IMR-90 (cell line): ENCODE measurements around the gene NRCAM. TPM values are rescaled to one million over a fixed set of nuclear protein-coding genes. Genes with fewer than 3 reads are reported as not detected.

Experiments
- ATAC-seq: fragments of 200-7000 bp; cut with Tn5 transposase; 2 replicates; pipeline ENCODE4 v1.9.1; 2020; ENCODE audit warnings: low read depth, mild to moderate bottlenecking, moderate library complexity
- BruUV-seq: library from RNA; stranded (reverse); fragments of 400-500 nt; replicated peaks from 2 replicates; lab custom pipeline; 2021; lab: Mats Ljungman, UMichigan
- CTCF ChIA-PET: fragments of 300-600 bp; formaldehyde crosslinking; extraction: SDS; loops from one replicate; lab custom pipeline; 2021; ENCODE audit warnings: antibody characterized with exemption; lab: Yijun Ruan, JAX
- POLR2A ChIA-PET: fragments of 300-600 bp; sonication (Branson Sonifier 250); formaldehyde crosslinking; loops from one replicate; lab custom pipeline; 2022; ENCODE audit warnings: antibody characterized with exemption; ENCODE audit not compliant: unreplicated experiment; lab: Charles Lee
- DNase-seq: peaks from one replicate; pipeline ENCODE4 v3.0.0; 2013
- H2AFZ ChIP-seq: replicated peaks from 2 replicates; pipeline ENCODE3; 2013; ENCODE audit warnings: low read length, mild to moderate bottlenecking; ENCODE audit not compliant: poor library complexity
- H2AK5ac ChIP-seq: 2 replicates; pipeline ENCODE4 v1.6.1; 2013; ENCODE audit warnings: low read depth, low read length, inconsistent platforms
- H2AK9ac ChIP-seq: replicated peaks from 2 replicates; pipeline ENCODE3; 2013; ENCODE audit warnings: mild to moderate bottlenecking, low read depth, low read length, moderate library complexity; ENCODE audit not compliant: poor library complexity
- H2BK120ac ChIP-seq: 2 replicates; pipeline ENCODE4 v1.6.1; 2013; ENCODE audit warnings: low read depth, low read length, inconsistent platforms
- H2BK15ac ChIP-seq: 3 replicates; pipeline ENCODE4 v1.6.1; 2013; ENCODE audit warnings: low read depth, low read length, inconsistent platforms
- H2BK20ac ChIP-seq: 2 replicates; pipeline ENCODE4 v1.6.1; 2013; ENCODE audit warnings: low read depth, mild to moderate bottlenecking, inconsistent platforms, low read length, moderate library complexity
- H2BK5ac ChIP-seq: 2 replicates; pipeline ENCODE4 v1.6.1; 2013; ENCODE audit warnings: mild to moderate bottlenecking, low read depth, low read length, inconsistent platforms; ENCODE audit not compliant: poor library complexity, severe bottlenecking
- H3K14ac ChIP-seq: replicated peaks from 2 replicates; pipeline ENCODE4 v1.6.1; 2013; ENCODE audit warnings: low read depth, low read length, inconsistent platforms
- H3K18ac ChIP-seq: 2 replicates; pipeline ENCODE4 v1.6.1; 2013; ENCODE audit warnings: low read depth, low read length, control low read depth
- H3K23ac ChIP-seq: 2 replicates; pipeline ENCODE4 v1.6.1; 2013; ENCODE audit warnings: low read depth, low read length, inconsistent platforms
- H3K27ac ChIP-seq: 2 replicates; pipeline ENCODE4 v1.5.1; 2013; ENCODE audit warnings: mild to moderate bottlenecking, control low read depth, low read length; ENCODE audit not compliant: insufficient read depth
- H3K27me3 ChIP-seq: 2 replicates; pipeline ENCODE4 v1.6.1; 2013; ENCODE audit warnings: low read length; ENCODE audit not compliant: control insufficient read depth, insufficient read depth
- H3K36me3 ChIP-seq: 2 replicates; pipeline ENCODE4 v1.6.1; 2013; ENCODE audit warnings: low read length, mixed read lengths; ENCODE audit not compliant: control insufficient read depth, insufficient read depth
- H3K4ac ChIP-seq: 2 replicates; pipeline ENCODE4 v1.6.1; 2013; ENCODE audit warnings: low read depth, low read length, inconsistent platforms
- H3K4me1 ChIP-seq: 2 replicates; pipeline ENCODE4 v1.6.1; 2013; ENCODE audit warnings: low read length, mixed read lengths; ENCODE audit not compliant: control insufficient read depth, insufficient read depth
- H3K4me2 ChIP-seq: 2 replicates; pipeline ENCODE4 v1.6.1; 2013; ENCODE audit warnings: low read depth, mild to moderate bottlenecking, control low read depth, low read length, moderate library complexity
- H3K4me3 ChIP-seq: 2 replicates; pipeline ENCODE4 v1.5.1; 2013; ENCODE audit warnings: low read depth, mild to moderate bottlenecking, control low read depth, low read length, moderate library complexity; ENCODE audit not compliant: insufficient read depth
- H3K56ac ChIP-seq: 2 replicates; pipeline ENCODE4 v1.6.1; 2013; ENCODE audit warnings: low read length, inconsistent platforms; ENCODE audit not compliant: insufficient read depth; ENCODE audit errors: extremely low read depth
- H3K79me1 ChIP-seq, 2 experiments: 2 replicates each; pipeline ENCODE4 v1.6.1; 2013; ENCODE audit warnings: low read length in 2 of 2, inconsistent platforms in 1 of 2, low read depth in 1 of 2
- H3K9ac ChIP-seq: 2 replicates; pipeline ENCODE4 v1.6.1; 2013; ENCODE audit warnings: low read depth, low read length, control low read depth
- H3K9me1 ChIP-seq: 2 replicates; pipeline ENCODE4 v1.6.1; 2013; ENCODE audit warnings: low read length, inconsistent platforms; ENCODE audit not compliant: insufficient read depth
- H3K9me3 ChIP-seq: 2 replicates; pipeline ENCODE4 v1.6.1; 2013; ENCODE audit warnings: low read length; ENCODE audit not compliant: control insufficient read depth, insufficient read depth
- H4K20me1 ChIP-seq: 2 replicates; pipeline ENCODE4 v1.6.1; 2013; ENCODE audit warnings: low read length, inconsistent platforms; ENCODE audit not compliant: insufficient read depth
- H4K5ac ChIP-seq: 2 replicates; pipeline ENCODE4 v1.6.1; 2013; ENCODE audit warnings: mild to moderate bottlenecking, low read depth, low read length, control low read depth
- H4K8ac ChIP-seq, 2 experiments: 2 replicates each; pipeline ENCODE4 v1.6.1; 2013; ENCODE audit warnings: low read depth in 2 of 2, low read length in 2 of 2, control low read depth in 1 of 2, inconsistent platforms in 1 of 2
- H4K91ac ChIP-seq: 2 replicates; pipeline ENCODE4 v1.6.1; 2013; ENCODE audit warnings: low read depth, low read length, inconsistent platforms; ENCODE audit not compliant: insufficient read depth
- ELK1 ChIP-seq: fragments of 150-350 bp; IDR thresholded peaks from 2 replicates; pipeline ENCODE4 v1.6.1; 2016; ENCODE audit warnings: low read depth, mild to moderate bottlenecking, low read length, moderate library complexity, borderline replicate concordance
- FOS ChIP-seq: fragments of 150-350 bp; IDR thresholded peaks from 2 replicates; pipeline ENCODE4 v1.6.1; 2016; ENCODE audit warnings: low read depth, low read length
- MAZ ChIP-seq: IDR thresholded peaks from 2 replicates; pipeline ENCODE4 v1.6.1; 2012; ENCODE audit warnings: low read depth, mild to moderate bottlenecking, low read length, improper control_type of control experiment, moderate library complexity, borderline replicate concordance
- POLR2A ChIP-seq: IDR thresholded peaks from 2 replicates; pipeline ENCODE4 v1.6.1; 2012; ENCODE audit warnings: mild to moderate bottlenecking, low read depth, low read length
- USF2 ChIP-seq: fragments of 150-350 bp; IDR thresholded peaks from 2 replicates; pipeline ENCODE4 v1.6.1; 2017; ENCODE audit warnings: mild to moderate bottlenecking, antibody characterized with exemption, low read length, low read depth
- WGBS, 2 experiments: methylation state at CpG; one replicate each; pipeline versions ENCODE4 v1.1.5 to v1.1.7; 2013; ENCODE audit warnings: missing lambda C conversion rate in 2 of 2; ENCODE audit not compliant: insufficient read length in 1 of 2; ENCODE audit errors: extremely low coverage in 2 of 2; 5-methylcytosine and 5-hydroxymethylcytosine counted together
- dilution Hi-C: fragments of 300-500 bp; cut with HindIII; formaldehyde crosslinking; loops from one replicate; pipeline ENCODE4 v1.14.3; 2018; ENCODE audit warnings: low sequenced_read_pairs; ENCODE audit not compliant: unreplicated experiment
- in situ Hi-C: fragments of 300-500 bp; cut with MboI; formaldehyde crosslinking; loops from 3 replicates; pipeline ENCODE4 v1.14.3; 2019; ENCODE audit warnings: low sequenced_read_pairs, inconsistent platforms, mixed read lengths
- intact Hi-C: fragments of 100-400 bp; cut with micrococcal nuclease; formaldehyde crosslinking; loops from 2 replicates; pipeline ENCODE4 v1.10.0; 2022
- polyA plus RNA-seq, 3 experiments: library from polyadenylated mRNA; depleted of rRNA; stranded (reverse); fragments of >200 nt; gene quantifications; 2 replicates each; pipeline ENCODE4 v1.2.3, GENCODE V29; 2012; ENCODE audit warnings: low replicate concordance in 1 of 3
- total RNA-seq: library from RNA; depleted of rRNA; stranded (reverse); fragments of >200 nt; gene quantifications from 2 replicates; pipeline ENCODE4 v1.2.3, GENCODE V29; 2012

NRCAM gene
- total and polyA plus RNA-seq, 2 of the 4 experiments (the other 2 are of a cell fraction) = 0.46 to 1.1 TPM

- Histone ChIP-seq H2BK120ac (no peak overlapping the region), H4K91ac (no peak overlapping the region), H3K27ac (no peak overlapping the region), H4K20me1 (no peaks in the 10 kb centered on the region), H3K4me3 (no peak overlapping the region), H3K14ac (no peak overlapping the region), H2AFZ (no peak overlapping the region), H3K9me1 (no peaks in the 10 kb centered on the region), H2BK5ac (no peak overlapping the region), H3K9me3 (no peaks in the 10 kb centered on the region), H2BK20ac (no peak overlapping the region), H3K36me3 (no peaks in the 10 kb centered on the region), H3K18ac (no peak overlapping the region), H2AK5ac (no peak overlapping the region), H3K9ac (no peak overlapping the region), H3K4me2 (no peak overlapping the region), H2AK9ac (no peak overlapping the region), H3K56ac (no peak overlapping the region), H3K4ac (no peak overlapping the region), H3K4me1 (no peaks in the 10 kb centered on the region), H3K23ac (no peak overlapping the region), H2BK15ac (no peak overlapping the region), H3K27me3 (peaks cover 26% of the 10 kb centered on the region), H4K8ac (no peak overlapping the region), H4K5ac (no peak overlapping the region), H3K79me1 (no peaks in the 10 kb centered on the region)
- BruUV-seq = no TSS peak
- intact Hi-C loops = no loop called here
- no CpG with 5 or more reads among the region's 2 CpGs for WGBS, 2 experiments
- in situ Hi-C loops = no loop called here
- TF ChIP-seq ELK1 (no peak), USF2 (no peak), MAZ (no peak), FOS (no peak), POLR2A (no peak)
- no peak for ATAC-seq
- POLR2A ChIA-PET = no interaction called here
- CTCF ChIA-PET = no interaction called here
- dilution Hi-C loops = no loop called here
- DNase-seq = no peak
These were observed 254.5 kb downstream of the NRCAM start for GRCh38 chr7:108201766-108202165.
